ENCODE data around the gene NCKIPSD. TPM values are rescaled to one million over a fixed set of nuclear protein-coding genes. Genes with fewer than 3 reads are reported as not detected.

Gene NCKIPSD
- total RNA-seq, 1 donor from 2014 or later, result 25.3 TPM

DNA sequence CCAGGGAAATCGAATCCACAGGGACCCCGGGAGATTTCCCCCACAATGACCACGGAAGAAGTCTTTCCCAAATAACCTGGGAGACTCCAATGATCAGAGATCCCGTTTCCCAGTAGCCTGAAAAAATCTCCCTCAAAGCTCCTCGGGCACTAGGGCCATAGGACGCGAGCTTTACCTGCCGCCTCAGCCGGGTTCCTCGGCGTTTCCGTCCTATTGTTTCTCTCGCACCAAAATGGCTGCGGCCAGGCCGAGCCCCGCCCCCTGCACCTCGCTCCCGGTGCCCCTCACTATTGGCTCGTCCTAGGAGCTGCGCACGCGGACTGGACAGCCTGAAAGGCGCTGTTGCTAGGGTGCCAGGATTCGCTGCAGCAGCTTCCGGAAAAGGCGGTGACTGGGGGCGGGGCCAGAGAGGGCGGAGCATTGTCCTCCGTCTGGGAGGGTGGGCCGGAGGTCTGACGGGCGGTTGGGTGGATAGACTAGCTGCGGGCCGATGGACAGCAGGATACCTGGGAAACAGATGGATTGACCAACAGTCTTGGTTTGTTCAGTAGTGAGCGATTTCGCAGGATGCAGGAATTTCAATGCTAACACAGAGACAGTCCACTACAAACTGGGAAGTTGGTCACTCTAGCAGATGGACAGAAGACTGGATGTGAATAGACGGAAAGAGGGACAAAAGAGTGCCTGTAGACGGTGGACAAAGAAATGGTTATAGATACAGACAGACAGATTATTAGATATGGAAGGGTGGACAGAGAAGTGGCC is 31.4 kb upstream of the NCKIPSD start, which contains the start of gene IP6K2:
IP6K2 (minus strand) TSS at position 240 of the 765 bp plus-strand sequence. CDS start 21,930 bp downstream, outside the sequence.
- peak within 1 kb of the TSS; percentile 96 for H3K4me3 Mint-ChIP-seq

GRCh38 chr3:48716508-48716981 is 30.8 kb upstream of the NCKIPSD start:
- no peaks in the 10 kb centered on the region for H3K9me3 Mint-ChIP-seq
- TF ChIP-seq, protein P1, sequence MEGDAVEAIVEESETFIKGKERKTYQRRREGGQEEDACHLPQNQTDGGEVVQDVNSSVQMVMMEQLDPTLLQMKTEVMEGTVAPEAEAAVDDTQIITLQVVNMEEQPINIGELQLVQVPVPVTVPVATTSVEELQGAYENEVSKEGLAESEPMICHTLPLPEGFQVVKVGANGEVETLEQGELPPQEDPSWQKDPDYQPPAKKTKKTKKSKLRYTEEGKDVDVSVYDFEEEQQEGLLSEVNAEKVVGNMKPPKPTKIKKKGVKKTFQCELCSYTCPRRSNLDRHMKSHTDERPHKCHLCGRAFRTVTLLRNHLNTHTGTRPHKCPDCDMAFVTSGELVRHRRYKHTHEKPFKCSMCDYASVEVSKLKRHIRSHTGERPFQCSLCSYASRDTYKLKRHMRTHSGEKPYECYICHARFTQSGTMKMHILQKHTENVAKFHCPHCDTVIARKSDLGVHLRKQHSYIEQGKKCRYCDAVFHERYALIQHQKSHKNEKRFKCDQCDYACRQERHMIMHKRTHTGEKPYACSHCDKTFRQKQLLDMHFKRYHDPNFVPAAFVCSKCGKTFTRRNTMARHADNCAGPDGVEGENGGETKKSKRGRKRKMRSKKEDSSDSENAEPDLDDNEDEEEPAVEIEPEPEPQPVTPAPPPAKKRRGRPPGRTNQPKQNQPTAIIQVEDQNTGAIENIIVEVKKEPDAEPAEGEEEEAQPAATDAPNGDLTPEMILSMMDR (conservative IDR thresholded peaks at IDR 0.05), result no peak
- H3K4me3 Mint-ChIP-seq, result peak overlapping the region; percentile 96
- H3K27ac Mint-ChIP-seq (ENCODE audit: unreplicated experiment), result peak overlapping the region; percentile 99
- H3K36me3 Mint-ChIP-seq (ENCODE audit: low read depth), result peaks cover 10% of the 10 kb centered on the region
- peaks cover 5% of the 10 kb centered on the region for H3K27me3 Mint-ChIP-seq (ENCODE audit: low read depth)
- H3K4me1 Mint-ChIP-seq, result peaks cover 34% of the 10 kb centered on the region
- peak; percentile 8 for DNase-seq (ENCODE audit: low read depth, low spot score)

More for the DNA sequence above, 31.4 kb upstream of the NCKIPSD start, which contains the start of gene IP6K2:
- peak; percentile 99 for DNase-seq (ENCODE audit: low read depth, low spot score)
- Mint-ChIP-seq H3K4me1 (peaks cover 30% of the 10 kb centered on the region), H3K27me3 (ENCODE audit: low read depth) (peaks cover 5% of the 10 kb centered on the region), H3K9me3 (no peaks in the 10 kb centered on the region), H3K36me3 (ENCODE audit: low read depth) (peaks cover 8% of the 10 kb centered on the region), H3K27ac (ENCODE audit: unreplicated experiment) (peak within 1 kb of the TSS; percentile 99)
- TF ChIP-seq, protein P1 (conservative IDR thresholded peaks at IDR 0.05), result no peak

GRCh38 chr3:48715174-48715800 is 29.6 kb upstream of the NCKIPSD start:
- H3K4me3 Mint-ChIP-seq, result peak overlapping the region; percentile 96
- H3K36me3 Mint-ChIP-seq (ENCODE audit: low read depth), result peaks cover 10% of the 10 kb centered on the region
- DNase-seq (ENCODE audit: low read depth, low spot score), result no peak
- peaks cover 35% of the 10 kb centered on the region for H3K4me1 Mint-ChIP-seq
- H3K27me3 Mint-ChIP-seq (ENCODE audit: low read depth), result peaks cover 2% of the 10 kb centered on the region
- H3K27ac Mint-ChIP-seq (ENCODE audit: unreplicated experiment), result peak overlapping the region; percentile 20
- TF ChIP-seq, protein P1 (conservative IDR thresholded peaks at IDR 0.05), result no peak
- no peaks in the 10 kb centered on the region for H3K9me3 Mint-ChIP-seq

DNA sequence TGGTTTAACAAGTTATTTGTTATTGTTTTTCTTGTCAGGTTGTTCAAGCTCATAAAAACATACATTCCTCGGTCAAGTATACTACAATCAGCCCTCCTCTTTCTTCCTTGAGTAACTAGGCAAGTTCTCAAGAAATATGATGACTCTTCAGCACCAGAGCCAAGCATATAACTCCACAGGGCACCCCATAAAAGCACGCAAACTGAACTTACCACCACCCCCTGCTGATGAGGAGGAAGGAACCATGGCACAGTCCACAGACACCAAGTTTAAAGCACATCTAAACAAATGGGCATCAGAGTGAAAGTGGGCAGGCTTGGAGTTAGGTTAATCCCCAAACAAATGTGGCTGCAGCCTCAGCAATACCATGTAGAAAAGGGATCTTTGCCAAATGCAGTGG is 26.0 kb upstream of the NCKIPSD start:
- Mint-ChIP-seq H3K4me1 (peaks cover 40% of the 10 kb centered on the region), H3K9me3 (no peaks in the 10 kb centered on the region), H3K4me3 (peak overlapping the region; percentile 52), H3K36me3 (ENCODE audit: low read depth) (peaks cover 14% of the 10 kb centered on the region), H3K27ac (ENCODE audit: unreplicated experiment) (no peak overlapping the region), H3K27me3 (ENCODE audit: low read depth) (no peaks in the 10 kb centered on the region)
- TF ChIP-seq, protein P1 (conservative IDR thresholded peaks at IDR 0.05), result no peak
- no peak for DNase-seq (ENCODE audit: low read depth, low spot score)

- Mint-ChIP-seq H3K9me3 (no peaks in the 10 kb centered on the region), H3K27me3 (ENCODE audit: low read depth) (no peaks in the 10 kb centered on the region), H3K27ac (ENCODE audit: unreplicated experiment) (peak overlapping the region; percentile 57), H3K4me3 (no peak overlapping the region), H3K4me1 (peaks cover 26% of the 10 kb centered on the region), H3K36me3 (ENCODE audit: low read depth) (peaks cover 12% of the 10 kb centered on the region)
- no peak for DNase-seq (ENCODE audit: low read depth, low spot score)
- TF ChIP-seq, protein P1 (conservative IDR thresholded peaks at IDR 0.05), result no peak
These were observed 23.3 kb upstream of the NCKIPSD start for GRCh38 chr3:48709051-48709461.
